ENCODE results near the gene MANF. TPM values are rescaled to one million over a fixed set of nuclear protein-coding genes. Genes with fewer than 3 reads are reported as not detected.

The MANF gene
- total RNA-seq, 1 experiment from 2014 or later: 132 TPM

DNA sequence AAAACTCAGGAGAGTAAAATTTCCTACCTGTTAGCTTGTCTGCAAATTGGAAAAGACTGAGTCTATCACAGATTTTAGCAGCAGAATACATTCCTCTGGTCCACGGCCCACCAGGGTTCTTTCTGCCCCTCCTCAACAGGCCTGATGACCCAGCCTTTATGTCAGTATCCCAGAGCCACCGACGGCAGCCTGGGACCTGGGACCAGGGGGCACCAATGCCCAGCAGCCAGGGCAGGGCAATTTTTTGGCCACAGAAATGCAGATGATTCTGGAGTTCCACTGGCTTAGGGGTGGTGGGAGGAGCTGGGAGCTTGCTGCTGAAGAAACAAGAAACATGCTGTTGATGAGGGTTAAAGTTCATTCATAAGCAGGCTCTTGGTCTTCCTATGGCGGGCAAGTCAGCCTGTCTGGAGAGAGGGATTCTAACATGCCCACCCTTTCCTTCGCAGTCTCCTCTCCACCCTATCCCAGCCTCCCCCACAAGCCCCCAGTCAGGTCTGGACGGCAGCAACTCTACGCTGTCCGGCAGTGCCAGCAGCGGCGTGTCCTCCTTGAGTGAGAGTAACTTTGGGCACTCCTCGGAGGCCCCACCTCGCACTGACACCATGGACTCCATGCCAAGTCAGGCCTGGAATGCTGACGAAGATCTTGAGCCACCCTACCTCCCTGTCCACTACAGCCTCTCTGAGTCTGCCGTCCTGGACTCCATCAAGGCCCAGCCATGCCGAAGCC is 4.3 kb upstream of the MANF start (continued):
- no peak for TF ChIP-seq ZNF274 (IDR thresholded peaks at IDR 0.05; ENCODE audit: low read depth, low read length)

- Histone ChIP-seq H3K9ac (ENCODE audit: low read length) (no peak overlapping the region), H3K9me2 (ENCODE audit: insufficient read depth) (no peaks in the 10 kb centered on the region), H3K4me3 (replicated peaks in 1 of 2; ENCODE audit: low read depth in 1 of 2, low read length in 2 of 2) (no peak overlapping the region), H3K36me3 (ENCODE audit: control insufficient read depth in 1 of 2, insufficient read depth in 2 of 2, low read length in 2 of 2) (peaks cover 0 to 2% of the 10 kb centered on the region in 2 experiments; a peak in 1 of 4 replicates), H3K4me2 (ENCODE audit: low read length) (no peak overlapping the region), H2AFZ (ENCODE audit: low read depth, low read length, poor library complexity, severe bottlenecking) (no peak overlapping the region), H4K20me1 (ENCODE audit: insufficient read depth) (no peaks in the 10 kb centered on the region), H3K27ac (ENCODE audit: low read depth, low read length) (no peak overlapping the region), H3K27me3 (ENCODE audit: insufficient read depth, low read length) (no peaks in the 10 kb centered on the region), H3K4me1 (ENCODE audit: control insufficient read depth in 1 of 2, insufficient read depth in 2 of 2, low read length in 2 of 2) (peaks cover 3 to 15% of the 10 kb centered on the region in 2 experiments; a peak in 3 of 4 replicates), H3K79me2 (ENCODE audit: insufficient read depth, low read length) (peaks cover 26% of the 10 kb centered on the region), H3K9me3 (ENCODE audit: control insufficient read depth in 1 of 2, insufficient read depth in 1 of 2, low read depth in 1 of 2, low read length in 2 of 2) (no peaks in the 10 kb centered on the region)
- CTCF ChIA-PET: no interaction called here
- BruUV-seq (replicated peaks): no TSS peak
- intact Hi-C loops (cut with micrococcal nuclease): loop anchor here (10.0 kb wide), 1 partner anchor 1027 kb away; the partner anchor contains the start of genes CYB561D2, NPRL2 and TMEM115
- ATAC-seq (no peak), DNase-seq (ENCODE audit: low read depth, low spot score) (no peak)
- RAD21 ChIA-PET (ENCODE audit: low non-redundant PET in 1 of 2, low total read pairs in 2 of 2, uncharacterized antibody in 2 of 2, unreplicated experiment in 2 of 2): no interaction called here
- TF ChIP-seq ZNF274 (IDR thresholded peaks at IDR 0.05; ENCODE audit: low read depth, low read length) (no peak), ELF1 (IDR thresholded peaks at IDR 0.05; ENCODE audit: borderline replicate concordance, low read depth) (no peak), CEBPB (IDR thresholded peaks at IDR 0.05; ENCODE audit: low read depth) (no peak), RAD21 (IDR thresholded peaks at IDR 0.05; ENCODE audit: low read depth) (no peak), YY1 (IDR thresholded peaks at IDR 0.05; ENCODE audit: extremely low read depth, insufficient replicate concordance, low read depth, low read length) (no peak), MAX (IDR thresholded peaks at IDR 0.05) (no peak), CBX3 (IDR thresholded peaks at IDR 0.05; ENCODE audit: low read depth) (no peak), TCF7L2 (IDR thresholded peaks at IDR 0.05; ENCODE audit: borderline replicate concordance, extremely low read depth, insufficient read depth, insufficient read length) (no peak), SIN3A (IDR thresholded peaks at IDR 0.05; ENCODE audit: low read depth) (no peak), SP1 (IDR thresholded peaks at IDR 0.05; ENCODE audit: low read depth) (no peak), SRF (IDR thresholded peaks at IDR 0.05; ENCODE audit: low read depth) (no peak)
- TF ChIP-seq, protein P1, sequence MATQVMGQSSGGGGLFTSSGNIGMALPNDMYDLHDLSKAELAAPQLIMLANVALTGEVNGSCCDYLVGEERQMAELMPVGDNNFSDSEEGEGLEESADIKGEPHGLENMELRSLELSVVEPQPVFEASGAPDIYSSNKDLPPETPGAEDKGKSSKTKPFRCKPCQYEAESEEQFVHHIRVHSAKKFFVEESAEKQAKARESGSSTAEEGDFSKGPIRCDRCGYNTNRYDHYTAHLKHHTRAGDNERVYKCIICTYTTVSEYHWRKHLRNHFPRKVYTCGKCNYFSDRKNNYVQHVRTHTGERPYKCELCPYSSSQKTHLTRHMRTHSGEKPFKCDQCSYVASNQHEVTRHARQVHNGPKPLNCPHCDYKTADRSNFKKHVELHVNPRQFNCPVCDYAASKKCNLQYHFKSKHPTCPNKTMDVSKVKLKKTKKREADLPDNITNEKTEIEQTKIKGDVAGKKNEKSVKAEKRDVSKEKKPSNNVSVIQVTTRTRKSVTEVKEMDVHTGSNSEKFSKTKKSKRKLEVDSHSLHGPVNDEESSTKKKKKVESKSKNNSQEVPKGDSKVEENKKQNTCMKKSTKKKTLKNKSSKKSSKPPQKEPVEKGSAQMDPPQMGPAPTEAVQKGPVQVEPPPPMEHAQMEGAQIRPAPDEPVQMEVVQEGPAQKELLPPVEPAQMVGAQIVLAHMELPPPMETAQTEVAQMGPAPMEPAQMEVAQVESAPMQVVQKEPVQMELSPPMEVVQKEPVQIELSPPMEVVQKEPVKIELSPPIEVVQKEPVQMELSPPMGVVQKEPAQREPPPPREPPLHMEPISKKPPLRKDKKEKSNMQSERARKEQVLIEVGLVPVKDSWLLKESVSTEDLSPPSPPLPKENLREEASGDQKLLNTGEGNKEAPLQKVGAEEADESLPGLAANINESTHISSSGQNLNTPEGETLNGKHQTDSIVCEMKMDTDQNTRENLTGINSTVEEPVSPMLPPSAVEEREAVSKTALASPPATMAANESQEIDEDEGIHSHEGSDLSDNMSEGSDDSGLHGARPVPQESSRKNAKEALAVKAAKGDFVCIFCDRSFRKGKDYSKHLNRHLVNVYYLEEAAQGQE (IDR thresholded peaks at IDR 0.05; ENCODE audit: low read depth): no peak
- TF ChIP-seq, protein P2, sequence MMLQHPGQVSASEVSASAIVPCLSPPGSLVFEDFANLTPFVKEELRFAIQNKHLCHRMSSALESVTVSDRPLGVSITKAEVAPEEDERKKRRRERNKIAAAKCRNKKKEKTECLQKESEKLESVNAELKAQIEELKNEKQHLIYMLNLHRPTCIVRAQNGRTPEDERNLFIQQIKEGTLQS (IDR thresholded peaks at IDR 0.05): no peak
- POLR2A ChIA-PET: no interaction called here
Observed at GRCh38 chr3:51381333-51381705, 3.8 kb upstream of the MANF start.
